Ascending aorta (tissue), 2 donors: ENCODE results near the gene AMBRA1. TPM values are rescaled to one million over a fixed set of nuclear protein-coding genes. Genes with fewer than 3 reads are reported as not detected.

Source experiments
- DNase-seq, 2 donors: peaks; one replicate each; pipeline ENCODE4 v3.0.0-alpha.2; 2019; ENCODE audit warnings: low spot score in 2 of 2
- H3K27ac ChIP-seq, 2 donors: fragments of 200-600 bp; sonication (generic); one replicate each; pipeline ENCODE4 v1.5.1; 2016 to 2017; ENCODE audit warnings: mild to moderate bottlenecking in 1 of 2
- H3K27me3 ChIP-seq: fragments of 200-600 bp; sonication (generic); one replicate; pipeline ENCODE4 v1.5.1; 2017
- H3K36me3 ChIP-seq, 2 donors: fragments of 200-600 bp; sonication (generic); one replicate each; pipeline ENCODE4 v1.5.1; 2016
- H3K4me1 ChIP-seq, 2 donors: fragments of 200-600 bp; sonication (generic); one replicate each; pipeline ENCODE4 v1.5.1; 2016 to 2017; ENCODE audit warnings: mild to moderate bottlenecking in 1 of 2
- H3K4me3 ChIP-seq, 2 donors: fragments of 200-600 bp; sonication (generic); one replicate each; pipeline ENCODE4 v1.5.1; 2016 to 2017; ENCODE audit warnings: mild to moderate bottlenecking in 1 of 2
- H3K9me3 ChIP-seq, 2 donors: fragments of 200-600 bp; sonication (generic); one replicate each; pipeline ENCODE4 v1.5.1; 2016
- intact Hi-C: fragments of 100-400 bp; cut with DNase I; formaldehyde crosslinking; loops from one replicate; pipeline ENCODE4 v1.15.1; 2023
- total RNA-seq: library from RNA; depleted of rRNA; stranded (reverse); fragments of >200 nt; gene quantifications from one replicate; pipeline ENCODE4 v1.1.0, GENCODE V29; 2016
- TF ChIP-seq, protein P1 (sequence below), 3 experiments: fragments of 200-600 bp in 2 of 3; fragments of 450-650 bp in 1 of 3; sonication (generic) in 2 of 3; IDR thresholded peaks; one replicate each; pipeline ENCODE4 v1.5.1; 2016 to 2019; ENCODE audit warnings: antibody characterized with exemption in 3 of 3, mild to moderate bottlenecking in 1 of 3, moderate library complexity in 1 of 3

AMBRA1 gene
- total RNA-seq, 1 donor from 2014 or later: 12.1 TPM

DNA sequence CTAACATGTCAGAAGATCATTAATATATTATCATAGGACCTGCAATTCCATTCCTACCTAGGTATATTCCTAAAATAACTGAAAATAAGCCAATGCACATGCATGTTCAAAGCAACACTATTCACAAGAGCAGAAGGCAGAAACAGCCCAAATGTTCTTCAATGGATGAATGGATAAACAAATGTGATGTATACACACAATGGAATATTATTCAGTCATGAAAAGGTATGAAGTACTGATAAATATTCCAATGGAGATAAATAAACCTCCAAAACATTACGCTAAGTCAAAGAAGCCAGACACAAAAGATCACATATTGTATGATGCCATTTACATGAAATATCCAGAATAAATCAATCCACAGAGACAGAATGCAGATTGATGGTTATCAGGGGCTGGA, 16.8 kb downstream of the AMBRA1 start:
- H3K4me1 ChIP-seq: no peaks in the 10 kb centered on the region
- H3K4me3 ChIP-seq: no peak overlapping the region
- intact Hi-C loops: no loop called here
- no peak overlapping the region for H3K27ac ChIP-seq
- TF ChIP-seq, protein P1, sequence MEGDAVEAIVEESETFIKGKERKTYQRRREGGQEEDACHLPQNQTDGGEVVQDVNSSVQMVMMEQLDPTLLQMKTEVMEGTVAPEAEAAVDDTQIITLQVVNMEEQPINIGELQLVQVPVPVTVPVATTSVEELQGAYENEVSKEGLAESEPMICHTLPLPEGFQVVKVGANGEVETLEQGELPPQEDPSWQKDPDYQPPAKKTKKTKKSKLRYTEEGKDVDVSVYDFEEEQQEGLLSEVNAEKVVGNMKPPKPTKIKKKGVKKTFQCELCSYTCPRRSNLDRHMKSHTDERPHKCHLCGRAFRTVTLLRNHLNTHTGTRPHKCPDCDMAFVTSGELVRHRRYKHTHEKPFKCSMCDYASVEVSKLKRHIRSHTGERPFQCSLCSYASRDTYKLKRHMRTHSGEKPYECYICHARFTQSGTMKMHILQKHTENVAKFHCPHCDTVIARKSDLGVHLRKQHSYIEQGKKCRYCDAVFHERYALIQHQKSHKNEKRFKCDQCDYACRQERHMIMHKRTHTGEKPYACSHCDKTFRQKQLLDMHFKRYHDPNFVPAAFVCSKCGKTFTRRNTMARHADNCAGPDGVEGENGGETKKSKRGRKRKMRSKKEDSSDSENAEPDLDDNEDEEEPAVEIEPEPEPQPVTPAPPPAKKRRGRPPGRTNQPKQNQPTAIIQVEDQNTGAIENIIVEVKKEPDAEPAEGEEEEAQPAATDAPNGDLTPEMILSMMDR (IDR thresholded peaks at IDR 0.05): no peak
- no peaks in the 10 kb centered on the region for H3K27me3 ChIP-seq
- H3K36me3 ChIP-seq: no peaks in the 10 kb centered on the region
- no peak for DNase-seq
- H3K9me3 ChIP-seq: no peaks in the 10 kb centered on the region

DNA sequence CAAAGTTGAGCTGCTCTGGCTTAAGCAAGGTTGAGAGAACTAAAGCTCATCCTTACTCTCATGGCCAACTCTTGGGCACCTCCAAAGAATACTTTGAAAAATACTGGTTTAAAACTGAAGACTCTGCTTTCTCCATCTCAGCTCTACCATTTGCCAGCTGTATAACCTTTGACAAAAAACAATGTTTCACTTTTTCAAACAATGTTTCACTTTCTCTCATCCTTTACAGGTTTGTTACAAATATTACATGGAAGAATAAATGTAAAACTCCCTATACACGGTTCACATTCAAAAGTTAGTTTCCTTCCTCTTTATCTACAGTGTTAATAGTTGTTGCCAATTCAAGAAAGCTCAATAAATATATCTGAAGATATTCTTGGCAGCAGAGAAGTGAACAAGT, 19.2 kb downstream of the AMBRA1 start:
- H3K4me1 ChIP-seq: peaks cover 4 to 14% of the 10 kb centered on the region in 2 donors
- H3K27me3 ChIP-seq: no peaks in the 10 kb centered on the region
- no peak overlapping the region for H3K27ac ChIP-seq
- DNase-seq: no peak
- H3K9me3 ChIP-seq: no peaks in the 10 kb centered on the region
- TF ChIP-seq, protein P1 (IDR thresholded peaks at IDR 0.05): no peak
- intact Hi-C loops: no loop called here
- H3K4me3 ChIP-seq: no peak overlapping the region
- H3K36me3 ChIP-seq: no peaks in the 10 kb centered on the region

DNA sequence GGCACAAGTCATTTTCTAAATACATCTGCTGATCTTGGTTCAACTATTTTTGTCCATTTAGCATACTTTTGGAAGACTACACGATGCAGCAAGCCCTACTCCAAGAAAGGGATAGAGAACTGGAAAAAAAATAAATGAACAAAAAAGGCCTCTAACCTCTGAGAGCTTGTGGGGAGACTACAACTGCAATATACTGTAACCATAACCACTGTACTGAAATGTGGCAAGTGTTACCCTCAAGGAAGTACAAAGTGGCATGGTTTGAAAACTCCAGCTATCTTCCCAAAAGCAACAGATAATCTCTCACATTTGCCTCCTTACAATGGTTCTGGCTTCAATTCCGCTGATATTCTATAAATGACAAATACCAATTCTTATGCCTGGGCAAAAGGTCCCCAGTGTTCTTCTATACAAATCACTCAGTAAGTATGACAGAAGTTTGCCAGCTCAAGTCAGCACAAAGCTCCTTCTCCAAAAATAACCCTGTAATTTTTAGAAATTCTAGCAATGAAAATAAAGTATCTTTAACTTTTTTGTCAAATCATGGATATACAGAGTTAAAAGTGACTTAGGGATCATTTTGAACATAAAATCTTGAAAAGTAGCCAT, 22.9 kb downstream of the AMBRA1 start:
- no peaks in the 10 kb centered on the region for H3K9me3 ChIP-seq
- H3K36me3 ChIP-seq: no peaks in the 10 kb centered on the region
- peak overlapping the region; percentile 26 to 37 for H3K27ac ChIP-seq
- TF ChIP-seq, protein P1 (IDR thresholded peaks at IDR 0.05): no peak
- H3K4me3 ChIP-seq: no peak overlapping the region
- intact Hi-C loops: no loop called here
- H3K27me3 ChIP-seq: no peaks in the 10 kb centered on the region
- H3K4me1 ChIP-seq: peaks cover 4 to 16% of the 10 kb centered on the region in 2 donors
- no peak for DNase-seq

DNA sequence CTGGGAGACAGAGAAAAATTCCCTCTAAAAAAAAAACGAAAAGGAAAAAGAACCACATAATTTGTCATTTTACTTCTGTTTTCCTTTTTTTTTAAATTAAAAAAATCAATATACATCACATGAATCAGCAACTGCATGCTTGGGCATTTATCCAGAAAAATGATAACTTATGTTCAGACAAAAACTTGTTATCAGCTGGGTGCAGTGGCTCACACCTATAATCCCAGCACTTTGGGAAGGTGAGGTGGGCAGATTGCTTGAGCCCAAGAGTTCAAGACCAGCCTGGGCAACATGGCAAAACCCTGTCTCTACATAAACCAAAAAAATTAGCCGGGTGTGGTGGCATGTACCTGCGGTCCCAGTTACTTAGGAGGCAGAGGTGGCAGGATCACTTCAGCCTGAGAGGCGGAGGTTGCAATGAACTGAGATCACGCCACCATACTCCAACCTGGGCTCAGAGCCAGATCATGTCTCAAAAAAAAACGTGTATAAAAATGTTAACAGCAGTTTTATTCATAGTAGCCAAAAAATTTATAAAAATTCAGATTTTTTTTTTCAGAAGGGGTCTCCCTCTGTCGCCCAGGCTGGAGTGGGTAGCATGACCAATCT, 28.5 kb downstream of the AMBRA1 start:
- Histone ChIP-seq H3K4me1 (peaks cover 0 to 18% of the 10 kb centered on the region in 2 donors), H3K36me3 (no peaks in the 10 kb centered on the region), H3K9me3 (no peaks in the 10 kb centered on the region), H3K4me3 (no peak overlapping the region), H3K27me3 (no peaks in the 10 kb centered on the region), H3K27ac (no peak overlapping the region)
- no peak for DNase-seq
- TF ChIP-seq, protein P1 (IDR thresholded peaks at IDR 0.05): no peak
- intact Hi-C loops: no loop called here

DNA sequence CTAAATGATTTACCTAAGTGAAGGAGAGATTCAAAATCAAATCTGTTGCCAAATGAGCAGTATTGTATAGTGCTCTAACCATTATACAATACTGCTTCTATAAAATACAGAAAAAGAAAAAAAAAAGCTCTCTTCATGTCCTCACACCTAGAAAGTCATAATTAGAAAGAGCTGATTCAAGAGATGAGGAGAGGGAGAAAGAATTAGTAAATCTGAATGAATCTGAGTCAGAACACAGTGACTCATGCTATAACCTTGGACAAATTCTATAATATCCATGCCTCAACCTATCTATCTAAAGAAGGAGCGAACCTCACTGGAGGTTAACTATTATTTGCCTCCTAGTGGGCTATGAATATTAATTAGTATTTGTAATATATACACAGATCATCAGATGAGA, 29.4 kb downstream of the AMBRA1 start:
- no peak for DNase-seq
- Histone ChIP-seq H3K4me3 (no peak overlapping the region), H3K36me3 (no peaks in the 10 kb centered on the region), H3K9me3 (no peaks in the 10 kb centered on the region), H3K4me1 (peaks cover 0 to 13% of the 10 kb centered on the region in 2 donors), H3K27me3 (no peaks in the 10 kb centered on the region), H3K27ac (no peak overlapping the region)
- intact Hi-C loops: no loop called here
- TF ChIP-seq, protein P1 (IDR thresholded peaks at IDR 0.05): no peak
